ENCODE data around the gene C12orf43.

The C12orf43 gene

DNA sequence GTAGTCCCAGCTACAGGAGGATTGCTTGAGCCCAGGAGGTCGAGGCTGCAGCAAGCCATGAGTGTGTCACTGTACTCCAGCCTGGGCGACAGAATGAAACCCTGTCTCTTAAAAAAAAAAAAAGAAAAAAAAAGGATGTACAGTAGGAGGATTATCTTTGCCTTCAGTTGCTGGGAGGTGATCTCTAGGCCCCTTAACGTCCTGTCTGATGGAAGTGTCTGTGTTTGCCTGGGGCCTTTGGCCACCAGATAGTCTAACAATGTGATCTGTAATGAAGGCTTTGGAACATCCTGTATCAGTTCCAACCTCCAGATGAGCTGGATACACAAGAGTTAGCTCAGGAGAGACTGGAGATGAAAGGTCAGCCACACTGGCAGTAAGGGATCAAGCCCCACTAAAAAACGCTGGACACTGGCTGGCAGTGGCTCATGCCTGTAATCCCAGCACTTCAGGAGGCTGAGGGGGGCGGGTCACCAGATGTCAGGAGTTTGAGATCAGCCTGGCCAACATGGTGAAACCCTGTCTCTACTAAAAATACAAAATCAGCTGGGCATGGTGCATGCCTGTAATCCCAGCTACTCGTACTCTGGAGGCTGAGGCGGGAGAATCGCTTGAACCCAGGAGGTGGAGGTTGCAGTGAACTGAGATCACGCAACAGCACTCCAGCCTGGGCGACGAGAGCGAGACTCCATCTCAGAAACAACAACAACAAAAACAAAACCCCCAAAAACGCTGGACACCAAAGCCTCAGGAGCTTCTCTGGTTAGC lies 57.0 kb downstream of the C12orf43 start:
- Histone ChIP-seq H3K9me3 (ENCODE audit: control insufficient read depth, insufficient read depth, low read length) (no peaks in the 10 kb centered on the region), H3K4me2 (ENCODE audit: low read length) (no peak overlapping the region), H3K4me3 (ENCODE audit: low read length) (no peak overlapping the region), H3K79me2 (ENCODE audit: control insufficient read depth, low read length) (no peaks in the 10 kb centered on the region), H3F3A (ENCODE audit: control insufficient read depth, insufficient read depth) (no peaks in the 10 kb centered on the region), H3K27ac (ENCODE audit: low read depth, low read length) (no peak overlapping the region), H3K9me2 (replicated peaks; ENCODE audit: control insufficient read depth, low read length) (no peaks in the 10 kb centered on the region), H4K20me1 (ENCODE audit: control insufficient read depth, insufficient read depth, low read depth, low read length) (no peaks in the 10 kb centered on the region), H3K4me1 (ENCODE audit: control insufficient read depth, low read length) (no peaks in the 10 kb centered on the region), H3K27me3 (ENCODE audit: control insufficient read depth, low read length) (peaks cover 7% of the 10 kb centered on the region), H3K36me3 (ENCODE audit: control insufficient read depth, low read length) (no peaks in the 10 kb centered on the region)
- TF ChIP-seq, protein P1, sequence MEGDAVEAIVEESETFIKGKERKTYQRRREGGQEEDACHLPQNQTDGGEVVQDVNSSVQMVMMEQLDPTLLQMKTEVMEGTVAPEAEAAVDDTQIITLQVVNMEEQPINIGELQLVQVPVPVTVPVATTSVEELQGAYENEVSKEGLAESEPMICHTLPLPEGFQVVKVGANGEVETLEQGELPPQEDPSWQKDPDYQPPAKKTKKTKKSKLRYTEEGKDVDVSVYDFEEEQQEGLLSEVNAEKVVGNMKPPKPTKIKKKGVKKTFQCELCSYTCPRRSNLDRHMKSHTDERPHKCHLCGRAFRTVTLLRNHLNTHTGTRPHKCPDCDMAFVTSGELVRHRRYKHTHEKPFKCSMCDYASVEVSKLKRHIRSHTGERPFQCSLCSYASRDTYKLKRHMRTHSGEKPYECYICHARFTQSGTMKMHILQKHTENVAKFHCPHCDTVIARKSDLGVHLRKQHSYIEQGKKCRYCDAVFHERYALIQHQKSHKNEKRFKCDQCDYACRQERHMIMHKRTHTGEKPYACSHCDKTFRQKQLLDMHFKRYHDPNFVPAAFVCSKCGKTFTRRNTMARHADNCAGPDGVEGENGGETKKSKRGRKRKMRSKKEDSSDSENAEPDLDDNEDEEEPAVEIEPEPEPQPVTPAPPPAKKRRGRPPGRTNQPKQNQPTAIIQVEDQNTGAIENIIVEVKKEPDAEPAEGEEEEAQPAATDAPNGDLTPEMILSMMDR (IDR thresholded peaks at IDR 0.05; ENCODE audit: low read depth, low read length, poor library complexity, severe bottlenecking), result no peak
- TF ChIP-seq EZH2phosphoT487 (IDR thresholded peaks at IDR 0.05; ENCODE audit: borderline replicate concordance, low read length), result no peak

- H3K27me3 ChIP-seq (ENCODE audit: control insufficient read depth, low read length), result peaks cover 7% of the 10 kb centered on the region
- no peaks in the 10 kb centered on the region for H3K9me2 ChIP-seq (replicated peaks; ENCODE audit: control insufficient read depth, low read length)
- H3K36me3 ChIP-seq (ENCODE audit: control insufficient read depth, low read length), result no peaks in the 10 kb centered on the region
- no peak overlapping the region for H3K4me2 ChIP-seq (ENCODE audit: low read length)
- H3K79me2 ChIP-seq (ENCODE audit: control insufficient read depth, low read length), result no peaks in the 10 kb centered on the region
- no peaks in the 10 kb centered on the region for H4K20me1 ChIP-seq (ENCODE audit: control insufficient read depth, insufficient read depth, low read depth, low read length)
- no peak for TF ChIP-seq EZH2phosphoT487 (IDR thresholded peaks at IDR 0.05; ENCODE audit: borderline replicate concordance, low read length)
- TF ChIP-seq, protein P1 (IDR thresholded peaks at IDR 0.05; ENCODE audit: low read depth, low read length, poor library complexity, severe bottlenecking), result no peak
- no peaks in the 10 kb centered on the region for H3K4me1 ChIP-seq (ENCODE audit: control insufficient read depth, low read length)
- H3K27ac ChIP-seq (ENCODE audit: low read depth, low read length), result no peak overlapping the region
- no peak overlapping the region for H3K4me3 ChIP-seq (ENCODE audit: low read length)
- H3F3A ChIP-seq (ENCODE audit: control insufficient read depth, insufficient read depth), result no peaks in the 10 kb centered on the region
- H3K9me3 ChIP-seq (ENCODE audit: control insufficient read depth, insufficient read depth, low read length), result no peaks in the 10 kb centered on the region
These were observed 59.5 kb downstream of the C12orf43 start for GRCh38 chr12:120956579-120957300.

- no peaks in the 10 kb centered on the region for H3F3A ChIP-seq (ENCODE audit: control insufficient read depth, insufficient read depth)
- no peaks in the 10 kb centered on the region for H3K9me2 ChIP-seq (replicated peaks; ENCODE audit: control insufficient read depth, low read length)
- H3K4me3 ChIP-seq (ENCODE audit: low read length), result no peak overlapping the region
- no peaks in the 10 kb centered on the region for H3K4me1 ChIP-seq (ENCODE audit: control insufficient read depth, low read length)
- H3K79me2 ChIP-seq (ENCODE audit: control insufficient read depth, low read length), result no peaks in the 10 kb centered on the region
- H3K9me3 ChIP-seq (ENCODE audit: control insufficient read depth, insufficient read depth, low read length), result no peaks in the 10 kb centered on the region
- no peaks in the 10 kb centered on the region for H3K36me3 ChIP-seq (ENCODE audit: control insufficient read depth, low read length)
- TF ChIP-seq, protein P1 (IDR thresholded peaks at IDR 0.05; ENCODE audit: low read depth, low read length, poor library complexity, severe bottlenecking), result no peak
- no peak for TF ChIP-seq EZH2phosphoT487 (IDR thresholded peaks at IDR 0.05; ENCODE audit: borderline replicate concordance, low read length)
- no peak overlapping the region for H3K27ac ChIP-seq (ENCODE audit: low read depth, low read length)
- H4K20me1 ChIP-seq (ENCODE audit: control insufficient read depth, insufficient read depth, low read depth, low read length), result no peaks in the 10 kb centered on the region
- H3K4me2 ChIP-seq (ENCODE audit: low read length), result no peak overlapping the region
- peaks cover 3% of the 10 kb centered on the region; the same call in 1 of the 2 replicates for H3K27me3 ChIP-seq (ENCODE audit: control insufficient read depth, low read length)
These were observed 61.1 kb downstream of the C12orf43 start for GRCh38 chr12:120955232-120955631.

Data from DOHH2 (cell line).